ENCODE data around the gene APOB.

Gene APOB

GRCh38 chr2:21019000-21019677 is 24.7 kb downstream of the APOB start:
- DNase-seq (ENCODE audit: low read depth), result no peak

- no peak for DNase-seq (ENCODE audit: low read depth)
Observed at GRCh38 chr2:21018290-21018689, 25.6 kb downstream of the APOB start.

- DNase-seq (ENCODE audit: low read depth), result no peak
Observed at GRCh38 chr2:21017748-21018276, 26.1 kb downstream of the APOB start.

- no peak for DNase-seq (ENCODE audit: low read depth)
Observed at GRCh38 chr2:21015281-21015645, 28.6 kb downstream of the APOB start.

GRCh38 chr2:21014364-21015280 is 29.3 kb downstream of the APOB start:
- DNase-seq (ENCODE audit: low read depth), result no peak

GRCh38 chr2:21013043-21013816 is 30.6 kb downstream of the APOB start:
- no peak for DNase-seq (ENCODE audit: low read depth)

GRCh38 chr2:21012557-21012937 is 31.3 kb downstream of the APOB start:
- DNase-seq (ENCODE audit: low read depth), result no peak

GRCh38 chr2:21011876-21012556 is 31.9 kb downstream of the APOB start:
- DNase-seq (ENCODE audit: low read depth), result no peak

- DNase-seq (ENCODE audit: low read depth), result no peak
Observed at GRCh38 chr2:21011453-21011852, 32.4 kb downstream of the APOB start.

- no peak for DNase-seq (ENCODE audit: low read depth)
Observed at GRCh38 chr2:21010813-21011439, 32.9 kb downstream of the APOB start.

- DNase-seq (ENCODE audit: low read depth), result no peak
Observed at GRCh38 chr2:21009662-21010225, 34.1 kb downstream of the APOB start.

GRCh38 chr2:21008790-21009661 is 34.8 kb downstream of the APOB start:
- no peak for DNase-seq (ENCODE audit: low read depth)

GRCh38 chr2:21008014-21008789 is 35.7 kb downstream of the APOB start:
- DNase-seq (ENCODE audit: low read depth), result no peak

- no peak for DNase-seq (ENCODE audit: low read depth)
Observed at GRCh38 chr2:21007129-21008013, 36.5 kb downstream of the APOB start.

- DNase-seq (ENCODE audit: low read depth), result no peak
Observed at GRCh38 chr2:21006423-21007128, 37.3 kb downstream of the APOB start.

GRCh38 chr2:21005700-21006422 is 38.0 kb downstream of the APOB start:
- no peak for DNase-seq (ENCODE audit: low read depth)
